NK-92 (cell line): ENCODE results near the gene ZNF723.
"Not testable (repeated sequence)": the region's sequence is repeated elsewhere in the genome, so short reads cannot be mapped to it uniquely, and the experiment has no call there.

ENCODE experiments used
- DNase-seq: peaks from one replicate; lab custom pipeline; 2025; ENCODE audit not compliant: unreplicated experiment; lab: John Stamatoyannopoulos, UW

Gene ZNF723

GRCh38 chr19:22832031-22832762 is at the start of gene ZNF723:
ZNF723 (plus strand) TSS chr19:22832291; CDS start chr19:22832380, 89 bp downstream.
- DNase-seq = no peak

- no peak for DNase-seq
Measured at GRCh38 chr19:22783651-22784410, 48.3 kb upstream of the ZNF723 start, which contains the start of gene ZNF99. ZNF99 (minus strand) TSS chr19:22784151; CDS start chr19:22784016, 135 bp downstream.

DNA sequence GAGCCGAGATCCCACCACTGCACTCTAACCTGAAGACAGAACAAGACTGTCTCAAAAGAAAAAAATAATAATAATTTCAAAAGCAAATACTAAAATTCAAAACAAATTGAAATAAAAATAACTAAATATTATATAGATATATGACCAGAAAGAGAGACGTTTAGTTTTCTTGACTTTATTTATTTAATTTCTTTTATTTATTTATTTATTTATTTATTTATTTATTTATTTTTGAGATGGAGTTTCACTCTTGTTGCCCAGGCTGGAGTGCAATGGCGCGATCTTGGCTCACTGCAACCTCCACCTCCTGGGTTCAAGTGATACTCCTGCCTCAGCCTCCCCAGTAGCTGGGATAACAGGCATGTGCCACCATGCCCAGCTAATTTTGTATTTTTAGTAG is 39.2 kb upstream of the ZNF723 start:
- not testable (repeated sequence) for DNase-seq

GRCh38 chr19:22797040-22797439 is 35.1 kb upstream of the ZNF723 start:
- no peak for DNase-seq

DNA sequence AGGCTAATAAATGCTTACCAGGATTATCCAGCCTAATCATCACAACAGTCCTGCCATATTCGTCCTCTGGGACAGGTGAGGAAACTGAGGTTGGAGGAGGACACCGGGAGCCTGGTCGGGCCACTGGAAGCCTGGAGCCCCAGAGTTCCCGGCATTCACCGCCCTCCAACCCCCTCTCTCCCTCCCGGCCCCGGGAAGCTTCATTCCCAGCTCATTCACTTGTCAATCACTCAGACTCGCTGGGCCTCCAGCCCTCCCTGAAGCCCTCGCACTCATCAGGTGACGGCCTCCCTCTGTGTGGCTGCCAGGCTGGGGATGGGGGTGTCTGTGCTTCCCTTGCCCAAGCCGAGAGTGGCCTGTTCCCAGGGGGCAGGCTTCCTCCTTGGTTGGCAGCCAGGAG is 25.7 kb upstream of the ZNF723 start:
- no peak for DNase-seq

- DNase-seq = no peak
Measured at GRCh38 chr19:22807061-22807835, 24.8 kb upstream of the ZNF723 start.

DNA sequence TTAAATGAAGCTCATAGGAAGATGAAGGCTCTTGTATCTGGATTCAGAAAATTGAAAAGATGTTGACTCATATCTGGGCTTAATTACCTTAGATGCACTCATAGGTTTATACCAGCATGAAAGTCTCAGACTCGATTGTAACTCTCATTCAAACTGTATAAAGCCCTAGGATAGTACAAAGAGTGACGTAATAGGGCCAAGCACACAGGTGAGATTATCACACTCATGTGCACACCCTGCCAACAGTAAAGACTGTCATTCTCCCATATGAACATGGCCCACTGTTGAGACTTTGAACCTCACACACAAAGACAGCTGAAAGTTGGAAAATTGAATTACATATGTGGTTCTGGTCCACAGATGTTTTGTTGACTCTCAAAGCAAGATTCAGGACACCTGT is 18.0 kb upstream of the ZNF723 start:
- no peak for DNase-seq

- DNase-seq = no peak
Measured at GRCh38 chr19:22831211-22831610, 880 bp upstream of the ZNF723 start.

- DNase-seq = not testable (repeated sequence)
Measured at GRCh38 chr19:22857713-22858320, 25.7 kb downstream of the ZNF723 start.

DNA sequence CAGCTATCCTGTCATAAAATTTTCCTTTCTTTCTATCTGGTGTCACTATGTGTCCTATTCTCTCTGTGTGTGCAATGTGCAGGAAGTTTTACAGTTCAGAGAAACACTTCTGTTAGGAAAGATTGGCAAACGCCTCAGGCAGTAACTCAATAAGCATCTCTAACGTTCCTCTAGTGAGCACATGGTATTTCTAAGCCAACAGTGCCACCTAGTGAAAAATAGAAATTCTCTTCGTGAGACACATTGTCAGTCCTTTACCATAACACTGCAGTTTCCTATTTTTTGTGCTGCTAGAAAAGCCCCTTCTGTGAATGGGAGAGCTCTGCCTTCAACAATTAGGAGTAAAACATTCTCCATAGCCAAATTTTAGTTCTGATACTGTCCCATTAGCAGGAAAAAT is 50.7 kb downstream of the ZNF723 start:
- DNase-seq = no peak

DNA sequence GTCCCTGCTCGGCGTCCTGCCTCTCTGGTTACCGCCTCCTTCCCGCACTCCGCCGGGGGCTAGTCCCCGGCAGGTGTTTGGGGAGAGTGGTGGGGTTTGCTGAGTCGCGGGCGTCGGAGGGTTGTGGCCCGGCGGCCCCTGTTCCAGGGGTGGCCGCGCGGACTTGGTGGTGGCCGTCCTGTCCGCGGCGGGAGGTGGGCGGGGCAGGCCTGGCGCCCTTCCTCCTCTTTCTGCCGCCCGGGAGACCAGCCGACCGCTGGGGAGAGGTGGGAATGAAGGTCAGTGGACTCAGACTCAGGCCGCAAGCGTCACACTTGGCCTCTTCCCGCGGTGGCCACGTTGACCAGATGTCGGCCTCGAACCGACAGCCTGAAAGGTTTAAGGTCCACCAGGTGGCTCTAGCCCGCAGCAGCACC is 61.8 kb downstream of the ZNF723 start:
- DNase-seq = no peak

- DNase-seq = no peak
Measured at GRCh38 chr19:22901431-22902130, 69.5 kb downstream of the ZNF723 start.
